ENCODE results near the gene ASXL3.

GRCh38 chr18:33579349-33580215, 1.6 kb downstream of the ASXL3 start:
- no peak for TF ChIP-seq POLR2A (IDR thresholded peaks at IDR 0.05; ENCODE audit: low read length)
- no peak for TF ChIP-seq GATA1 (IDR thresholded peaks at IDR 0.05; ENCODE audit: low read depth, low read length)

Data from erythroblast (primary cell).